Keratinocyte (primary cell): Measurements from ENCODE around the gene EMX2. TPM values are rescaled to one million over a fixed set of nuclear protein-coding genes. Genes with fewer than 3 reads are reported as not detected.

Experiments used
- DNase-seq: peaks from one replicate; pipeline ENCODE4 v3.0.0-alpha.2; 2011; ENCODE audit warnings: low read depth, missing footprints, low spot score
- FAIRE-seq: peaks from 2 replicates; lab custom pipeline; 2011; peaks lifted over from hg19 to GRCh38; lab: Jason Lieb, UNC
- H2AFZ ChIP-seq: 2 replicates; pipeline ENCODE4 v1.6.0; 2012; ENCODE audit warnings: low read length, control low read depth, inconsistent platforms; ENCODE audit not compliant: control insufficient read depth
- H3K27ac ChIP-seq: 2 replicates; pipeline ENCODE4 v1.5.1; 2011; ENCODE audit warnings: low read length; ENCODE audit not compliant: control insufficient read depth, insufficient read depth
- H3K27me3 ChIP-seq: 3 replicates; pipeline ENCODE4 v1.6.0; 2011; ENCODE audit warnings: low read length; ENCODE audit not compliant: control insufficient read depth, insufficient read depth; ENCODE audit errors: extremely low read depth
- H3K36me3 ChIP-seq, 2 experiments: 2 replicates in 1 of 2; 3 replicates in 1 of 2; pipeline ENCODE4 v1.5.1; 2011; ENCODE audit warnings: low read length in 2 of 2, mild to moderate bottlenecking in 1 of 2; ENCODE audit not compliant: control insufficient read depth in 2 of 2, insufficient read depth in 2 of 2; ENCODE audit errors: extremely low read depth in 1 of 2
- H3K4me1 ChIP-seq: 3 replicates; pipeline ENCODE4 v1.5.1; 2011; ENCODE audit warnings: low read length; ENCODE audit not compliant: control insufficient read depth, insufficient read depth; ENCODE audit errors: extremely low read depth
- H3K4me2 ChIP-seq: 3 replicates; pipeline ENCODE4 v1.6.0; 2011; ENCODE audit warnings: low read depth, low read length; ENCODE audit not compliant: control insufficient read depth, insufficient read depth; ENCODE audit errors: extremely low read depth
- H3K4me3 ChIP-seq, 3 experiments: fragments of 200-600 bp in 1 of 3; sonication (generic) in 1 of 3; 2 replicates in 2 of 3; 3 replicates in 1 of 3; pipeline ENCODE4 v1.5.1; 2011 to 2016; ENCODE audit warnings: low read length in 3 of 3, mild to moderate bottlenecking in 3 of 3, control low read depth in 2 of 3, inconsistent platforms in 1 of 3, low read depth in 1 of 3, mixed read lengths in 1 of 3, mixed run types in 1 of 3, moderate library complexity in 1 of 3; ENCODE audit not compliant: control insufficient read depth in 2 of 3, insufficient read depth in 2 of 3; ENCODE audit errors: extremely low read depth in 1 of 3
- H3K79me2 ChIP-seq: 2 replicates; pipeline ENCODE4 v1.6.0; 2012; ENCODE audit warnings: low read length; ENCODE audit not compliant: control insufficient read depth, insufficient read depth
- H3K9ac ChIP-seq: 3 replicates; pipeline ENCODE4 v1.6.0; 2011; ENCODE audit warnings: low read length; ENCODE audit not compliant: control insufficient read depth, insufficient read depth; ENCODE audit errors: extremely low read depth
- H3K9me1 ChIP-seq: 3 replicates; pipeline ENCODE4 v1.6.0; 2011; ENCODE audit warnings: low read length; ENCODE audit not compliant: control insufficient read depth, insufficient read depth; ENCODE audit errors: extremely low read depth
- H3K9me3 ChIP-seq: 2 replicates; pipeline ENCODE4 v1.5.1; 2012; ENCODE audit warnings: low read depth, low read length; ENCODE audit not compliant: control insufficient read depth
- H4K20me1 ChIP-seq: 3 replicates; pipeline ENCODE4 v1.6.0; 2011; ENCODE audit warnings: low read length; ENCODE audit not compliant: control insufficient read depth, insufficient read depth; ENCODE audit errors: extremely low read depth
- CTCF ChIP-seq, 3 experiments: IDR thresholded peaks in 1 of 3; conservative IDR thresholded peaks in 1 of 3; optimal IDR thresholded peaks in 1 of 3; 2 replicates in 2 of 3; 3 replicates in 1 of 3; pipeline versions ENCODE3 to v1.5.1; 2011; ENCODE audit warnings: low read length in 3 of 3, mild to moderate bottlenecking in 3 of 3, moderate library complexity in 2 of 3, control low read depth in 1 of 3, inconsistent platforms in 1 of 3; ENCODE audit not compliant: insufficient read depth in 2 of 3; ENCODE audit errors: extremely low read depth in 1 of 3
- EZH2 ChIP-seq: IDR thresholded peaks from one replicate; pipeline ENCODE4 v1.6.1; 2012; ENCODE audit warnings: inconsistent platforms, mild to moderate bottlenecking, low read length, moderate library complexity
- dilution Hi-C: fragments of 300-500 bp; cut with MboI; formaldehyde crosslinking; loops from one replicate; pipeline ENCODE4 v1.7.0; 2020; ENCODE audit warnings: low sequenced_read_pairs; ENCODE audit not compliant: extremely low pct_ligation_motif_present
- polyA plus RNA-seq, 5 experiments: library from polyadenylated mRNA; depleted of rRNA in 3 of 5; stranded (reverse) in 3 of 5; stranded (forward) in 1 of 5; unstranded in 1 of 5; fragments of >200 nt; gene quantifications; 1 replicate in 1 of 5; 2 replicates in 3 of 5; 3 replicates in 1 of 5; pipeline versions ENCODE4 v1.2.1 to v1.2.3, GENCODE V29; 2011 to 2012; ENCODE audit warnings: missing spikeins in 2 of 5, low read depth in 1 of 5, low replicate concordance in 1 of 5

The EMX2 gene
- polyA plus RNA-seq, 1 donor (not counting 4 experiments of a cell fraction or from before 2014, with no cell fraction given), result 2.8 TPM

- Histone ChIP-seq H3K4me1 (peaks cover 7% of the 10 kb centered on the region), H3K9ac (no peak overlapping the region), H3K9me1 (no peaks in the 10 kb centered on the region), H3K27me3 (peaks cover 45% of the 10 kb centered on the region), H3K4me3 (no peak overlapping the region), H3K9me3 (no peaks in the 10 kb centered on the region), H2AFZ (no peak overlapping the region), H4K20me1 (no peaks in the 10 kb centered on the region), H3K79me2 (no peaks in the 10 kb centered on the region), H3K27ac (no peak overlapping the region), H3K4me2 (no peak overlapping the region), H3K36me3 (no peaks in the 10 kb centered on the region)
- no peak for FAIRE-seq
- dilution Hi-C loops, result no loop called here
- no peak for TF ChIP-seq EZH2
- no peak for TF ChIP-seq CTCF (optimal IDR thresholded peaks at IDR 0.05 in 1 of 3, IDR thresholded peaks at IDR 0.05 in 1 of 3, conservative IDR thresholded peaks at IDR 0.05 in 1 of 3; ENCODE audit: extremely low read depth in 1 of 3, insufficient read depth in 2 of 3, low read length in 3 of 3)
- DNase-seq, result no peak
These were observed 13.8 kb downstream of the EMX2 start for GRCh38 chr10:117556356-117556755.

- H3K4me3 ChIP-seq, result no peak overlapping the region
- H3K36me3 ChIP-seq, result no peaks in the 10 kb centered on the region
- no peak for TF ChIP-seq EZH2
- no peak for TF ChIP-seq CTCF (optimal IDR thresholded peaks at IDR 0.05 in 1 of 3, IDR thresholded peaks at IDR 0.05 in 1 of 3, conservative IDR thresholded peaks at IDR 0.05 in 1 of 3; ENCODE audit: extremely low read depth in 1 of 3, insufficient read depth in 2 of 3, low read length in 3 of 3)
- H3K9ac ChIP-seq, result no peak overlapping the region
- no peak overlapping the region for H3K27ac ChIP-seq
- H3K4me1 ChIP-seq, result no peaks in the 10 kb centered on the region
- FAIRE-seq (no peak), DNase-seq (no peak)
- no peaks in the 10 kb centered on the region for H3K9me1 ChIP-seq
- dilution Hi-C loops, result no loop called here
- no peak overlapping the region for H3K4me2 ChIP-seq
- peaks cover 12% of the 10 kb centered on the region for H3K27me3 ChIP-seq
- H4K20me1 ChIP-seq, result no peaks in the 10 kb centered on the region
- no peaks in the 10 kb centered on the region for H3K79me2 ChIP-seq
- no peaks in the 10 kb centered on the region for H3K9me3 ChIP-seq
- H2AFZ ChIP-seq, result no peak overlapping the region
These were observed 17.2 kb downstream of the EMX2 start for GRCh38 chr10:117559712-117560111.
